ENCODE data around the gene RITA1.

DNA sequence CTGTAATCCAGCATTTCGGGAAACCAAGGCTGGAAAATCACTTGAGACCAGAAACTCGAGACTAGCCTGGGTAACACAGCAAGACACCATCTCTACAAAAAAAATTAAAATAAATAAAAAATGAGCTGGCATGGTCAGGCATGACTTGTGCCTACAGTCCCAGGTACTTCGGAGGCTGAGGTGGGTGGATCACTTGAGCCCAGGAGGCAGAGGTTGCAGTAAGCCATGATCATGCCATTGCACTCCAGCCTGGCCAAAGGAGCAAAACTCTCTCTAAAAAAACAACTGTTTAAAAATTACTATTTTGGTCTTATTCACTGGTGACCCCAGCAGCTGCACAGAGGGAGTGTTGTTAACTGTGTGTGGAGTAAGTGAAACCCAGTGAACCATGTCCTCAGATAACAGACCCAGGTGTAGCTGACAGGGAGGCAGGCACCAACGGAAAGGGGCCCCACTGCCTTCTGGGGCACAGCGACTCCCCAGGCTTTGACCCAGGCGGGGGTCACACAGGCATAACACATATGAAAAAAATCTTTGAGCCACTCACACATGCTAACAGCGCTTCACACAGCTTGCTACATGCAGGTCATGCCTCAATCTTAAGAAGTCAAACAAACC is 12.3 kb upstream of the RITA1 start:
- TF ChIP-seq, protein P1, sequence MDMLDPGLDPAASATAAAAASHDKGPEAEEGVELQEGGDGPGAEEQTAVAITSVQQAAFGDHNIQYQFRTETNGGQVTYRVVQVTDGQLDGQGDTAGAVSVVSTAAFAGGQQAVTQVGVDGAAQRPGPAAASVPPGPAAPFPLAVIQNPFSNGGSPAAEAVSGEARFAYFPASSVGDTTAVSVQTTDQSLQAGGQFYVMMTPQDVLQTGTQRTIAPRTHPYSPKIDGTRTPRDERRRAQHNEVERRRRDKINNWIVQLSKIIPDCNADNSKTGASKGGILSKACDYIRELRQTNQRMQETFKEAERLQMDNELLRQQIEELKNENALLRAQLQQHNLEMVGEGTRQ (IDR thresholded peaks at IDR 0.05): no peak
- TF ChIP-seq RARB (CRISPR knock-in tag; IDR thresholded peaks at IDR 0.05) (no peak), EP300 (IDR thresholded peaks at IDR 0.05) (no peak), MYC (IDR thresholded peaks at IDR 0.05; ENCODE audit: borderline replicate concordance, low read length) (no peak)
- TF ChIP-seq, protein P2, sequence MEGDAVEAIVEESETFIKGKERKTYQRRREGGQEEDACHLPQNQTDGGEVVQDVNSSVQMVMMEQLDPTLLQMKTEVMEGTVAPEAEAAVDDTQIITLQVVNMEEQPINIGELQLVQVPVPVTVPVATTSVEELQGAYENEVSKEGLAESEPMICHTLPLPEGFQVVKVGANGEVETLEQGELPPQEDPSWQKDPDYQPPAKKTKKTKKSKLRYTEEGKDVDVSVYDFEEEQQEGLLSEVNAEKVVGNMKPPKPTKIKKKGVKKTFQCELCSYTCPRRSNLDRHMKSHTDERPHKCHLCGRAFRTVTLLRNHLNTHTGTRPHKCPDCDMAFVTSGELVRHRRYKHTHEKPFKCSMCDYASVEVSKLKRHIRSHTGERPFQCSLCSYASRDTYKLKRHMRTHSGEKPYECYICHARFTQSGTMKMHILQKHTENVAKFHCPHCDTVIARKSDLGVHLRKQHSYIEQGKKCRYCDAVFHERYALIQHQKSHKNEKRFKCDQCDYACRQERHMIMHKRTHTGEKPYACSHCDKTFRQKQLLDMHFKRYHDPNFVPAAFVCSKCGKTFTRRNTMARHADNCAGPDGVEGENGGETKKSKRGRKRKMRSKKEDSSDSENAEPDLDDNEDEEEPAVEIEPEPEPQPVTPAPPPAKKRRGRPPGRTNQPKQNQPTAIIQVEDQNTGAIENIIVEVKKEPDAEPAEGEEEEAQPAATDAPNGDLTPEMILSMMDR (IDR thresholded peaks at IDR 0.05): no peak
- TF ChIP-seq, protein P3, sequence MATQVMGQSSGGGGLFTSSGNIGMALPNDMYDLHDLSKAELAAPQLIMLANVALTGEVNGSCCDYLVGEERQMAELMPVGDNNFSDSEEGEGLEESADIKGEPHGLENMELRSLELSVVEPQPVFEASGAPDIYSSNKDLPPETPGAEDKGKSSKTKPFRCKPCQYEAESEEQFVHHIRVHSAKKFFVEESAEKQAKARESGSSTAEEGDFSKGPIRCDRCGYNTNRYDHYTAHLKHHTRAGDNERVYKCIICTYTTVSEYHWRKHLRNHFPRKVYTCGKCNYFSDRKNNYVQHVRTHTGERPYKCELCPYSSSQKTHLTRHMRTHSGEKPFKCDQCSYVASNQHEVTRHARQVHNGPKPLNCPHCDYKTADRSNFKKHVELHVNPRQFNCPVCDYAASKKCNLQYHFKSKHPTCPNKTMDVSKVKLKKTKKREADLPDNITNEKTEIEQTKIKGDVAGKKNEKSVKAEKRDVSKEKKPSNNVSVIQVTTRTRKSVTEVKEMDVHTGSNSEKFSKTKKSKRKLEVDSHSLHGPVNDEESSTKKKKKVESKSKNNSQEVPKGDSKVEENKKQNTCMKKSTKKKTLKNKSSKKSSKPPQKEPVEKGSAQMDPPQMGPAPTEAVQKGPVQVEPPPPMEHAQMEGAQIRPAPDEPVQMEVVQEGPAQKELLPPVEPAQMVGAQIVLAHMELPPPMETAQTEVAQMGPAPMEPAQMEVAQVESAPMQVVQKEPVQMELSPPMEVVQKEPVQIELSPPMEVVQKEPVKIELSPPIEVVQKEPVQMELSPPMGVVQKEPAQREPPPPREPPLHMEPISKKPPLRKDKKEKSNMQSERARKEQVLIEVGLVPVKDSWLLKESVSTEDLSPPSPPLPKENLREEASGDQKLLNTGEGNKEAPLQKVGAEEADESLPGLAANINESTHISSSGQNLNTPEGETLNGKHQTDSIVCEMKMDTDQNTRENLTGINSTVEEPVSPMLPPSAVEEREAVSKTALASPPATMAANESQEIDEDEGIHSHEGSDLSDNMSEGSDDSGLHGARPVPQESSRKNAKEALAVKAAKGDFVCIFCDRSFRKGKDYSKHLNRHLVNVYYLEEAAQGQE (IDR thresholded peaks at IDR 0.05): no peak
